Ovary (tissue), 9 donors: ENCODE measurements around the gene SLC38A1. TPM values are rescaled to one million over a fixed set of nuclear protein-coding genes. Genes with fewer than 3 reads are reported as not detected.

Experiments
- DNase-seq, 5 donors: peaks; one replicate each; pipeline ENCODE4 v3.0.0-alpha.2; 2019 to 2020
- H3K27ac ChIP-seq, 2 donors: fragments of 200-600 bp; one replicate each; pipeline versions ENCODE4 v1.5.1 to v1.8.0; 2019 to 2022
- H3K27me3 ChIP-seq: fragments of 200-600 bp; one replicate; pipeline ENCODE4 v1.8.0; 2022
- H3K36me3 ChIP-seq: fragments of 200-600 bp; sonication (generic); one replicate; pipeline ENCODE4 v1.5.1; 2019
- H3K4me1 ChIP-seq: one replicate; pipeline ENCODE4 v1.8.1; 2013; ENCODE audit warnings: mild to moderate bottlenecking, moderate library complexity; ENCODE audit not compliant: insufficient read depth
- H3K4me3 ChIP-seq: fragments of 200-600 bp; sonication (generic); one replicate; pipeline ENCODE4 v1.5.1; 2017
- H3K9me3 ChIP-seq, 2 donors: fragments of 200-600 bp in 1 of 2; sonication (generic) in 1 of 2; one replicate each; pipeline versions ENCODE4 v1.5.1 to v1.8.1; 2013 to 2019; ENCODE audit warnings: mild to moderate bottlenecking in 1 of 2, moderate library complexity in 1 of 2
- CTCF ChIP-seq, 3 donors: fragments of 450-650 bp in 2 of 3; fragments of 200-600 bp in 1 of 3; IDR thresholded peaks; one replicate each; pipeline versions ENCODE4 v1.5.1 to v1.8.0; 2016 to 2022; ENCODE audit warnings: antibody characterized with exemption in 3 of 3, mild to moderate bottlenecking in 1 of 3
- EP300 ChIP-seq: sonication (generic); formaldehyde crosslinking; IDR thresholded peaks from one replicate; pipeline ENCODE4 v1.6.1; 2017; ENCODE audit warnings: antibody characterized with exemption
- POLR2A ChIP-seq: fragments of 450-650 bp; IDR thresholded peaks from one replicate; pipeline ENCODE4 v1.6.1; 2017; ENCODE audit warnings: antibody characterized with exemption, mild to moderate bottlenecking, moderate library complexity
- WGBS, 3 donors: extraction: QIAGEN DNeasy Blood & Tissue Kit in 1 of 3; methylation state at CpG; one replicate each; pipeline versions ENCODE4 v1.1.5 to v1.1.7; 2013 to 2017; 5-methylcytosine and 5-hydroxymethylcytosine counted together
- intact Hi-C, 4 donors: fragments of 100-400 bp; cut with DNase I; formaldehyde crosslinking; loops; one replicate each; pipeline versions ENCODE4 v1.11.0 to v1.15.1; 2022 to 2023
- polyA plus RNA-seq, 2 donors: library from polyadenylated mRNA; stranded (reverse); fragments of 200-250 nt in 1 of 2; fragments of 350-450 nt in 1 of 2; fragmentation: Illumina TruSeq in 1 of 2; extraction: RNeasy Lipid Tissue Mini Kit (QIAGEN cat#74804) in 1 of 2; gene quantifications; one replicate each; pipeline ENCODE4 v1.2.3, GENCODE V29; 2013 to 2014
- total RNA-seq, 7 donors: library from RNA; depleted of rRNA in 2 of 7; stranded (reverse); fragments of >200 nt in 2 of 7; fragmentation: NEBNext Ultra II Directional in 3 of 7; extraction: Animal tissue kit (Norgen Biotek cat#: 25700) in 3 of 7; gene quantifications; one replicate each; pipeline versions ENCODE4 v1.1.0 to v1.2.4, GENCODE V29; 2016 to 2023
- donor health status: DM: no; HTN: no; CAD: no; lungs with moderate emphysema.
- donor health status: DM: no; HTN: no; CAD: no.
- donor health status: Bipolar disorder and iron deficiency.
- donor health status: DM: yes; HTN: yes; CAD: no.
- donor health status: DM: no; HTN: no; CAD: no.
- donor health status: DM: yes; HTN: yes; CAD: no.

The SLC38A1 gene
- total and polyA plus RNA-seq, 9 donors: 4.6 to 86.3 (median 27.9) TPM

GRCh38 chr12:46246021-46246700 lies 22.7 kb downstream of the SLC38A1 start:
- intact Hi-C loops: no loop called here
- Histone ChIP-seq H3K27ac (no peak overlapping the region), H3K27me3 (no peaks in the 10 kb centered on the region), H3K36me3 (no peaks in the 10 kb centered on the region), H3K4me1 (no peaks in the 10 kb centered on the region), H3K9me3 (no peaks in the 10 kb centered on the region), H3K4me3 (no peak overlapping the region)
- DNase-seq: no peak
- 88 to 93% (median 90%) methylated on average over 15 of the region's 15 CpGs for WGBS, 3 donors
- no peak for TF ChIP-seq CTCF (IDR thresholded peaks at IDR 0.05)
- no peak for TF ChIP-seq EP300
- TF ChIP-seq POLR2A: no peak

GRCh38 chr12:46244997-46245396 lies 23.8 kb downstream of the SLC38A1 start:
- no peak for DNase-seq
- TF ChIP-seq CTCF (IDR thresholded peaks at IDR 0.05) (no peak), EP300 (no peak), POLR2A (no peak)
- intact Hi-C loops: no loop called here
- Histone ChIP-seq H3K27me3 (no peaks in the 10 kb centered on the region), H3K4me3 (no peak overlapping the region), H3K36me3 (no peaks in the 10 kb centered on the region), H3K9me3 (no peaks in the 10 kb centered on the region), H3K27ac (no peak overlapping the region), H3K4me1 (no peaks in the 10 kb centered on the region)

- H3K27ac ChIP-seq: no peak overlapping the region
- TF ChIP-seq POLR2A: no peak
- no peak for TF ChIP-seq CTCF (IDR thresholded peaks at IDR 0.05)
- TF ChIP-seq EP300: no peak
- no peak for DNase-seq
- intact Hi-C loops: no loop called here
- 96 to 98% (median 98%) methylated on average over 1 of the region's 1 CpG for WGBS, 3 donors
- no peaks in the 10 kb centered on the region for H3K4me1 ChIP-seq
- no peaks in the 10 kb centered on the region for H3K36me3 ChIP-seq
- H3K4me3 ChIP-seq: no peak overlapping the region
- H3K27me3 ChIP-seq: no peaks in the 10 kb centered on the region
- no peaks in the 10 kb centered on the region for H3K9me3 ChIP-seq
These were observed 24.4 kb downstream of the SLC38A1 start for GRCh38 chr12:46244273-46244915.

GRCh38 chr12:46242569-46242968 lies 26.3 kb downstream of the SLC38A1 start:
- Histone ChIP-seq H3K36me3 (no peaks in the 10 kb centered on the region), H3K9me3 (no peaks in the 10 kb centered on the region), H3K27me3 (no peaks in the 10 kb centered on the region), H3K4me3 (no peak overlapping the region), H3K27ac (no peak overlapping the region), H3K4me1 (no peaks in the 10 kb centered on the region)
- 85 to 95% (median 92%) methylated on average over 2 of the region's 2 CpGs for WGBS, 3 donors
- no peak for TF ChIP-seq CTCF (IDR thresholded peaks at IDR 0.05)
- no peak for TF ChIP-seq EP300
- no peak for TF ChIP-seq POLR2A
- intact Hi-C loops: no loop called here
- DNase-seq: no peak
